ENCODE measurements around the gene KLHL26.

The KLHL26 gene

GRCh38 chr19:18608102-18608804 is 28.6 kb upstream of the KLHL26 start:
- TF ChIP-seq CTCF (conservative IDR thresholded peaks at IDR 0.05; ENCODE audit: low read depth, low read length): no peak
- no peak overlapping the region for H3K4me3 ChIP-seq (ENCODE audit: low read length)
- DNase-seq (ENCODE audit: low read depth): no peak

DNA sequence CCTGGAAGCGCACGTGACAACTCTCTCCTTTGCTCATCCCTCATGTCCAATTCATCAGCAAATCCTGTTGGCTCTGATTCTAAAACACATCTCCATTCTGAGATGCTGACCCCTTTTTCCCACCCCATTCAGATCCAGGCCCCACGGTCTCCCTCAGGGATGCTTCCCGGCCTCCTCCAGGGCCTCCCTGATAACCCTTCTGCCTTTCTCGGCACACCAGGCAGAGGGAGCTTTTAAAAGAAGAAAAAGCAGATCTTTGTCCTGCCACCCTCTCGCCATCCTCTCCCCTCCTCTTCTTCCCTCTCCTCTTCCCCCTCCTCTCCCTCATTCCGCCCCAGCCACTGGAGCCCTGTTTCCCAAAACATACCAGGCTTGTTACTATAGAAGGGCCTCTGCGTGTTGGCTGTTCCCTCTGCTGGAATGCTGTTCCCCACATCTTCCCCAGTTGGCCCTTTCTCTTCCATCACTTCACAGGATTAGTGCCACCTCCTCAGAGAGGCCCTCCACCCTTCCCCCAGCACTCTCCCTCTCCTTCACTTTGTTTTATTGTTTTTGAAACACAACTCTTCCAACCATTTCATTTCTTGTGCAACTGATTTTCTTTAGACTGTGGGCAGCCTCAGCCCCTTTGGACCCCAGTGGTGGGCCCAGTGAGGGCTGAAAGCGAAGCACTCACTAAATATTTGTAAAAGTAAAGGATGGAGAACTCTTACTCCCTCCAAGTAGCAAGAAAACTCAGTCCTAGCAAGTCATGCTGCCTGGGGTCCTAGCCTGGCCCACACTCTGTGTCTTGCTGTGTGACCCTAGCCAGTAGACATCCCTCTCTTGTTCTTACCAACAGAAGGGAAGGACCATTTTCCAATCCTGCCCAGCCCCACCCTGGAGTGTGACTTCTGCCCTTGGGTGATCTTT is 27.8 kb upstream of the KLHL26 start:
- H3K4me3 ChIP-seq (ENCODE audit: low read length): no peak overlapping the region
- DNase-seq (ENCODE audit: low read depth): no peak
- TF ChIP-seq CTCF (conservative IDR thresholded peaks at IDR 0.05; ENCODE audit: low read depth, low read length): no peak

DNA sequence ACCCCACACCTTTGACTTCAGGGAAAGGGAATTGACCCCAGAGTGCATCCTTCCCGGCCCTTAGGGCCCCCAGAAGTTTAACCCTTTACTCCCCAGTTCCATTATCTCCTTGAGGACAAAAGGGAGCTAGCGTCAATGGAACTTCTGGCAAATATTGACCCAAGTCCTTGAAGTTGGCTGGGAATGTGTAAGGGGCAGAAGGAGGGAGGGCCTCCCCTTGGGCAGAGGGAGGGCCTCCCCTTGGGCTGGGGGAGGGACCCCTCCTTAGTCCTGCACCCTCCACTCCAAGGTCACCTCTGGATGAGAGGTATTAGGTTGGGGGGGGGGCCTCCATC is 27.1 kb upstream of the KLHL26 start:
- no peak for DNase-seq (ENCODE audit: low read depth)
- TF ChIP-seq CTCF (conservative IDR thresholded peaks at IDR 0.05; ENCODE audit: low read depth, low read length): no peak
- H3K4me3 ChIP-seq (ENCODE audit: low read length): no peak overlapping the region

DNA sequence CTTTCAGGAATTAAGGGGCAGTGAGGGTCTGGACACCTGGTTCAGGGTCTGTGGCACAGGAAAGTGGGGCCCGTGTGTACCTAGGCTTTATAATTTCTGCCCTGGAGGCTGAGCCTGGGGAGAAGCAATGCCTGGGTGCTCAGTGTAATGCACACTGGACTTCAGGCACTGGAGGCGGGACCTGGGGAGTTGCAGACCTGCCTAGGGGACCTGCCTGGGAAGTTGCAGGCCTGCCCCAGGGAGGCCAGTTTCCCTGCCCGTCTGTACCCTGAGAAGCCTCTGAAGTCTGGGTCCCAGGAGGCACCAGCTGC is 26.6 kb upstream of the KLHL26 start:
- TF ChIP-seq CTCF (conservative IDR thresholded peaks at IDR 0.05; ENCODE audit: low read depth, low read length): no peak
- no peak for DNase-seq (ENCODE audit: low read depth)
- H3K4me3 ChIP-seq (ENCODE audit: low read length): no peak overlapping the region

DNA sequence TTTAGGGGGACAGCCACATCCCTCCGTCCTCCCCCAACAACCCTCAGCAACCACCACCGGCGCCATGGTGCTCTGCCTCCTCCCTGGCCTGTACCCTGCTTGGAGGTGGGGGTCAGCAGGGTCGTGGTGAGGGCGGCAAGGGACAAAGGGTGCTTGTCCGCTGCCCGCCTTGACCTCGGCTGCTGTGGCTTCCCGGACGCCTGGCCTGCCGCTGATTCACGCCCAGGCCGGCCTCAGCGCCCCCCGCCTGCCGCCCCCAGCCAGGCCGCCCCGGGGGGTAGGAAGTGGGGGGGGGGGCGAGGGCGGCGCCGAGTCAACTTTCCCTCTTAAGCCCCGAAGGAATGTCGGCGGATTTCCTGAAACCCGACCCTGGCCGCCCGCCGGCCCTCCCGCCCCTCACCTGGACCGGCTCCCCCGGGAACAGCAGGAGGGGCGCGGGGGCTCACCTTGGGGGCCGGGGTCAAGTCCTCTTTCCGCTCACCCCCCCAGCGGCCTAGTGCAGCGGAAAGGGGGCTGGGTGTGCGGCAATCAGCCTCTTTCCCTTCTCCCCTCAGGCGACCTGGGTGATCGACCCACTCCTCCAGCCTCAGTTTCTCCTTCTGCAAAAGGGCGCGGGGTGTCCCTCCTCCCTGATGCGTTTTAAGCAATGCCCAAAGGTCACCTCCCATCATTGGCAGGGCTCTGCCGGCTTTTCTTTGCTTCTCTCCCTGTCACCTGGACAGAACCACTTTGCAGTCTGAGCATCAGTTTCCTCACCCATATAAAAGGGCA is 26.1 kb upstream of the KLHL26 start:
- H3K4me3 ChIP-seq (ENCODE audit: low read length): no peak overlapping the region
- DNase-seq (ENCODE audit: low read depth): no peak
- no peak for TF ChIP-seq CTCF (conservative IDR thresholded peaks at IDR 0.05; ENCODE audit: low read depth, low read length)

- DNase-seq (ENCODE audit: low read depth): no peak
- H3K4me3 ChIP-seq (ENCODE audit: low read length): no peak overlapping the region
- TF ChIP-seq CTCF (conservative IDR thresholded peaks at IDR 0.05; ENCODE audit: low read depth, low read length): no peak
Measured at GRCh38 chr19:18611327-18612050, 25.3 kb upstream of the KLHL26 start.
